OCI-LY7 (cell line): ENCODE data around the gene CYP2E1. TPM values are rescaled to one million over a fixed set of nuclear protein-coding genes. Genes with fewer than 3 reads are reported as not detected.

Source experiments
- BruUV-seq: library from RNA; stranded (reverse); fragments of 400-500 nt; replicated peaks from 2 replicates; lab custom pipeline; 2021; lab: Mats Ljungman, UMichigan
- CTCF ChIA-PET: fragments of 300-600 bp; sonication (Branson Sonifier 250); formaldehyde crosslinking; loops from one replicate; lab custom pipeline; 2022; ENCODE audit warnings: antibody characterized with exemption; ENCODE audit not compliant: unreplicated experiment; lab: Charles Lee
- POLR2A ChIA-PET: fragments of 300-600 bp; sonication (Branson Sonifier 250); formaldehyde crosslinking; loops from one replicate; lab custom pipeline; 2022; ENCODE audit warnings: antibody characterized with exemption; lab: Charles Lee
- DNase-seq: peaks from one replicate; pipeline ENCODE4 v3.0.0-alpha.2; 2015; ENCODE audit warnings: low spot score
- H2AFZ ChIP-seq: fragments of 200-600 bp; sonication (generic), shearing (Covaris generic); 2 replicates; pipeline ENCODE4 v1.6.1; 2014; ENCODE audit warnings: mild to moderate bottlenecking, antibody characterized with exemption, low read length, moderate library complexity
- H3K27ac ChIP-seq: fragments of 200-600 bp; sonication (generic); 2 replicates; pipeline ENCODE4 v1.5.1; 2014; ENCODE audit warnings: mixed run types, low read depth, mild to moderate bottlenecking, moderate library complexity, low read length, inconsistent platforms; ENCODE audit not compliant: poor library complexity, severe bottlenecking
- H3K36me3 ChIP-seq: fragments of 200-600 bp; sonication (generic); 2 replicates; pipeline ENCODE4 v1.6.1; 2014; ENCODE audit warnings: mild to moderate bottlenecking, antibody characterized with exemption, low read length, moderate library complexity, mixed read lengths; ENCODE audit not compliant: insufficient read depth
- H3K4me1 ChIP-seq: fragments of 200-600 bp; sonication (generic); 2 replicates; pipeline ENCODE4 v1.5.1; 2014; ENCODE audit warnings: mild to moderate bottlenecking, low read length; ENCODE audit not compliant: insufficient read depth, poor library complexity, severe bottlenecking
- H3K4me2 ChIP-seq: fragments of 200-600 bp; sonication (generic); 2 replicates; pipeline ENCODE4 v1.6.1; 2014; ENCODE audit warnings: mild to moderate bottlenecking, low read length
- H3K4me3 ChIP-seq: fragments of 200-600 bp; sonication (generic); 2 replicates; pipeline ENCODE4 v1.5.1; 2014; ENCODE audit warnings: mild to moderate bottlenecking, low read depth, low read length; ENCODE audit not compliant: poor library complexity, severe bottlenecking
- H3K79me2 ChIP-seq: fragments of 200-600 bp; sonication (generic); 2 replicates; pipeline ENCODE4 v1.6.1; 2016; ENCODE audit warnings: low read depth, mild to moderate bottlenecking, low read length, moderate library complexity, mixed read lengths; ENCODE audit not compliant: insufficient read depth
- H3K9me2 ChIP-seq: fragments of 200-600 bp; sonication (generic); 2 replicates; pipeline ENCODE4 v1.6.1; 2016; ENCODE audit warnings: mild to moderate bottlenecking, low read length, mixed read lengths; ENCODE audit not compliant: insufficient read depth
- H3K9me3 ChIP-seq: fragments of 200-600 bp; sonication (generic); 2 replicates; pipeline ENCODE4 v1.6.1; 2014; ENCODE audit warnings: mild to moderate bottlenecking, mixed run types, low read length, mixed read lengths
- H4K20me1 ChIP-seq: fragments of 200-600 bp; sonication (generic); 2 replicates; pipeline ENCODE4 v1.6.1; 2014; ENCODE audit warnings: mild to moderate bottlenecking, antibody characterized with exemption, low read length, moderate library complexity, mixed read lengths; ENCODE audit not compliant: insufficient read depth
- EZH2phosphoT487 ChIP-seq: fragments of 200-600 bp; sonication (generic); IDR thresholded peaks from 2 replicates; pipeline ENCODE4 v1.6.1; 2018; ENCODE audit warnings: low read depth, borderline replicate concordance, mild to moderate bottlenecking, mixed run types, antibody characterized with exemption, low read length, moderate library complexity, mixed read lengths
- intact Hi-C: fragments of 100-400 bp; cut with micrococcal nuclease; formaldehyde crosslinking; loops from one replicate; pipeline ENCODE4 v1.10.0; 2022; ENCODE audit not compliant: unreplicated experiment
- total RNA-seq, 2 experiments: library from RNA; depleted of rRNA in 1 of 2; stranded (reverse); fragments of >200 nt in 1 of 2; shearing (Covaris generic) in 1 of 2; gene quantifications; 2 replicates each; pipeline ENCODE4 v1.2.3, GENCODE V29; 2014 to 2022
- TF ChIP-seq, protein P1 (sequence below): fragments of 200-600 bp; sonication (generic); conservative IDR thresholded peaks from 2 replicates; pipeline ENCODE4 v1.5.1; 2014; ENCODE audit warnings: mild to moderate bottlenecking, antibody characterized with exemption, low read length, moderate library complexity, mixed read lengths

Gene CYP2E1
- total RNA-seq, 2 experiments from 2014 or later: 1.7 to 1.9 TPM

DNA sequence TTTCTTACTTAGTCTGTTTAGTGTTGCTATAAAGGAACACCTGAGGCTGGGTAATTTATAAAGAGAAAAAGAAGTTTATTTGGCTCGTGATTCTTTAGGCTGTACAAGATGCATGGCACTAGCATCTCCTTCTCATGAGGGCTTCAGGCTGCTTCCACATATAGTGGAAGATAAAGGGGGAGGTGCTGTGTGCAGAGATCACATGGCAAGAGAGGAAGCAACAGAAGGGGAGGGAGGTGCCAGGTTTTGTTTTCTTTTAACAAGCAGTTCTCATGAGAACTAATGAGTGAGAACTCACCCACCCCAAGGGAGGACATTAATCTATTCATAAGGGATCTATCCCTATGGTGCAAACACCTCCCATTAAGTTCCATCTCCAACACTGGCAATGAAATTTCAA lies 17.3 kb downstream of the CYP2E1 start:
- no peak overlapping the region for H3K4me3 ChIP-seq
- no peak overlapping the region for H3K27ac ChIP-seq
- CTCF ChIA-PET: no interaction called here
- no peak for DNase-seq
- no peak overlapping the region for H3K4me2 ChIP-seq
- no peaks in the 10 kb centered on the region for H4K20me1 ChIP-seq
- POLR2A ChIA-PET: no interaction called here
- H2AFZ ChIP-seq: no peak overlapping the region
- no peaks in the 10 kb centered on the region for H3K79me2 ChIP-seq
- BruUV-seq: no TSS peak
- no peaks in the 10 kb centered on the region for H3K9me2 ChIP-seq
- H3K4me1 ChIP-seq: no peaks in the 10 kb centered on the region
- TF ChIP-seq, protein P1, sequence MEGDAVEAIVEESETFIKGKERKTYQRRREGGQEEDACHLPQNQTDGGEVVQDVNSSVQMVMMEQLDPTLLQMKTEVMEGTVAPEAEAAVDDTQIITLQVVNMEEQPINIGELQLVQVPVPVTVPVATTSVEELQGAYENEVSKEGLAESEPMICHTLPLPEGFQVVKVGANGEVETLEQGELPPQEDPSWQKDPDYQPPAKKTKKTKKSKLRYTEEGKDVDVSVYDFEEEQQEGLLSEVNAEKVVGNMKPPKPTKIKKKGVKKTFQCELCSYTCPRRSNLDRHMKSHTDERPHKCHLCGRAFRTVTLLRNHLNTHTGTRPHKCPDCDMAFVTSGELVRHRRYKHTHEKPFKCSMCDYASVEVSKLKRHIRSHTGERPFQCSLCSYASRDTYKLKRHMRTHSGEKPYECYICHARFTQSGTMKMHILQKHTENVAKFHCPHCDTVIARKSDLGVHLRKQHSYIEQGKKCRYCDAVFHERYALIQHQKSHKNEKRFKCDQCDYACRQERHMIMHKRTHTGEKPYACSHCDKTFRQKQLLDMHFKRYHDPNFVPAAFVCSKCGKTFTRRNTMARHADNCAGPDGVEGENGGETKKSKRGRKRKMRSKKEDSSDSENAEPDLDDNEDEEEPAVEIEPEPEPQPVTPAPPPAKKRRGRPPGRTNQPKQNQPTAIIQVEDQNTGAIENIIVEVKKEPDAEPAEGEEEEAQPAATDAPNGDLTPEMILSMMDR: no peak
- TF ChIP-seq EZH2phosphoT487: no peak
- H3K36me3 ChIP-seq: no peaks in the 10 kb centered on the region
- H3K9me3 ChIP-seq: no peaks in the 10 kb centered on the region
- intact Hi-C loops: no loop called here

- H3K36me3 ChIP-seq: no peaks in the 10 kb centered on the region
- H4K20me1 ChIP-seq: no peaks in the 10 kb centered on the region
- H3K9me2 ChIP-seq: no peaks in the 10 kb centered on the region; the same call in 1 of the 2 replicates
- POLR2A ChIA-PET: no interaction called here
- BruUV-seq: no TSS peak
- CTCF ChIA-PET: no interaction called here
- no peak overlapping the region for H3K4me3 ChIP-seq
- DNase-seq: no peak
- H3K4me2 ChIP-seq: no peak overlapping the region
- H2AFZ ChIP-seq: no peak overlapping the region
- no peaks in the 10 kb centered on the region for H3K4me1 ChIP-seq
- no peak for TF ChIP-seq EZH2phosphoT487
- TF ChIP-seq, protein P1: no peak
- H3K27ac ChIP-seq: no peak overlapping the region
- H3K9me3 ChIP-seq: no peaks in the 10 kb centered on the region
- no peaks in the 10 kb centered on the region for H3K79me2 ChIP-seq
- intact Hi-C loops: no loop called here
These were observed 27.4 kb downstream of the CYP2E1 start for GRCh38 chr10:133554600-133554999.

DNA sequence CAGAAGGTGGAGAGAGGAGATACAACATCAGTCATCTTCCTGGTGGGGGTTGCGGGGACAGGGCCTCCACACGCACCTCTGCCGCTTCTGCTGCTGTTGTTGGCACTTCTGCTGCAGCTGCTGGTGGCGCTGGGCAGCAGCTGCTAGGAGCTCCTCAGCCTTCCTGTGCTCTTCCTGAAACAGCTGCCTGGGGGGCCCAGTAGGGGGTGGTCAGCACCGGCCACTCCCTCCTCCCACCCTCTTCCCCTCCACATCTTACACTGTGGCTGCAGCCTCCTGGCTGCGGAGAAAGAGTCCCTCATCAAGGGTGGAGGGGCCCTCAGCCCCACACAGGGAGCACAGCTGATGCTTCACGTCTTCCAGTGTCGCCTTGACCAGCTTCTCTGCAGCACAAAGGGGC lies 28.4 kb downstream of the CYP2E1 start:
- TF ChIP-seq, protein P1: no peak
- TF ChIP-seq EZH2phosphoT487: no peak
- BruUV-seq: no TSS peak

More for the DNA sequence above, 28.4 kb downstream of the CYP2E1 start:
- no peak for DNase-seq
- Histone ChIP-seq H3K4me3 (no peak overlapping the region), H3K9me2 (no peaks in the 10 kb centered on the region; the same call in 1 of the 2 replicates), H3K4me2 (no peak overlapping the region), H3K79me2 (no peaks in the 10 kb centered on the region), H3K9me3 (no peaks in the 10 kb centered on the region), H3K27ac (no peak overlapping the region), H3K4me1 (no peaks in the 10 kb centered on the region), H2AFZ (no peak overlapping the region), H3K36me3 (no peaks in the 10 kb centered on the region), H4K20me1 (no peaks in the 10 kb centered on the region)
- intact Hi-C loops: no loop called here
- ChIA-PET POLR2A (no interaction called here), CTCF (no interaction called here)
